Stimulated activated naive CD8-positive, alpha-beta T cell treated with anti-CD3 and anti-CD28 coated beads, Interleukin-15, Interleukin-2, amounts not matched to agents 100 ng/mL and 50 ng/mL, for 24 hours (primary cell): ENCODE results near the gene ELK3.

Experiments
- H3K27ac Mint-ChIP-seq: one replicate; pipeline ENCODE4 v1.8.0; 2021; ENCODE audit warnings: mild to moderate bottlenecking, mixed read lengths
- H3K27me3 Mint-ChIP-seq: one replicate; pipeline ENCODE4 v1.8.0; 2021; ENCODE audit warnings: mixed read lengths
- H3K36me3 Mint-ChIP-seq: one replicate; pipeline ENCODE4 v1.8.0; 2021; ENCODE audit warnings: low read depth, mixed read lengths
- H3K4me1 Mint-ChIP-seq: one replicate; pipeline ENCODE4 v1.8.0; 2021; ENCODE audit warnings: low read depth, mixed read lengths
- H3K4me3 Mint-ChIP-seq: one replicate; pipeline ENCODE4 v1.8.0; 2021; ENCODE audit warnings: mild to moderate bottlenecking, mixed read lengths
- H3K9me3 Mint-ChIP-seq: one replicate; pipeline ENCODE4 v1.8.0; 2021; ENCODE audit warnings: mixed read lengths

ELK3 gene

GRCh38 chr12:96197503-96198272 lies 3.5 kb downstream of the ELK3 start:
- H3K9me3 Mint-ChIP-seq: no peaks in the 10 kb centered on the region
- H3K4me1 Mint-ChIP-seq: peaks cover 66% of the 10 kb centered on the region
- no peaks in the 10 kb centered on the region for H3K27me3 Mint-ChIP-seq
- H3K4me3 Mint-ChIP-seq: peak overlapping the region; percentile 98
- H3K36me3 Mint-ChIP-seq: peaks cover 13% of the 10 kb centered on the region
- peak overlapping the region; percentile 86 for H3K27ac Mint-ChIP-seq

GRCh38 chr12:96198965-96199364 lies 4.8 kb downstream of the ELK3 start:
- H3K36me3 Mint-ChIP-seq: peaks cover 20% of the 10 kb centered on the region
- H3K4me3 Mint-ChIP-seq: peak overlapping the region; percentile 50
- no peaks in the 10 kb centered on the region for H3K9me3 Mint-ChIP-seq
- H3K4me1 Mint-ChIP-seq: peaks cover 61% of the 10 kb centered on the region
- peak overlapping the region; percentile 86 for H3K27ac Mint-ChIP-seq
- H3K27me3 Mint-ChIP-seq: no peaks in the 10 kb centered on the region

- Mint-ChIP-seq H3K27ac (peak overlapping the region; percentile 86), H3K36me3 (peaks cover 24% of the 10 kb centered on the region), H3K4me3 (peak overlapping the region; percentile 50), H3K4me1 (peaks cover 66% of the 10 kb centered on the region), H3K9me3 (no peaks in the 10 kb centered on the region), H3K27me3 (no peaks in the 10 kb centered on the region)
Observed at GRCh38 chr12:96199464-96199863, 5.3 kb downstream of the ELK3 start.

GRCh38 chr12:96201272-96202227 lies 7.4 kb downstream of the ELK3 start:
- Mint-ChIP-seq H3K4me1 (peaks cover 75% of the 10 kb centered on the region), H3K4me3 (no peak overlapping the region), H3K27ac (peak overlapping the region; percentile 12), H3K27me3 (no peaks in the 10 kb centered on the region), H3K36me3 (peaks cover 37% of the 10 kb centered on the region), H3K9me3 (no peaks in the 10 kb centered on the region)

GRCh38 chr12:96204381-96204780 lies 10.2 kb downstream of the ELK3 start:
- Mint-ChIP-seq H3K36me3 (peaks cover 37% of the 10 kb centered on the region), H3K4me1 (peaks cover 75% of the 10 kb centered on the region), H3K9me3 (no peaks in the 10 kb centered on the region), H3K4me3 (no peak overlapping the region), H3K27me3 (no peaks in the 10 kb centered on the region), H3K27ac (no peak overlapping the region)

GRCh38 chr12:96205908-96206307 lies 11.7 kb downstream of the ELK3 start:
- Mint-ChIP-seq H3K27ac (peak overlapping the region; percentile 42), H3K4me1 (peaks cover 82% of the 10 kb centered on the region), H3K27me3 (no peaks in the 10 kb centered on the region), H3K9me3 (no peaks in the 10 kb centered on the region), H3K4me3 (no peak overlapping the region), H3K36me3 (peaks cover 33% of the 10 kb centered on the region)

GRCh38 chr12:96206936-96207662 lies 12.9 kb downstream of the ELK3 start:
- H3K27me3 Mint-ChIP-seq: no peaks in the 10 kb centered on the region
- H3K9me3 Mint-ChIP-seq: no peaks in the 10 kb centered on the region
- H3K36me3 Mint-ChIP-seq: peaks cover 29% of the 10 kb centered on the region
- peaks cover 90% of the 10 kb centered on the region for H3K4me1 Mint-ChIP-seq
- H3K27ac Mint-ChIP-seq: peak overlapping the region; percentile 3
- no peak overlapping the region for H3K4me3 Mint-ChIP-seq

- Mint-ChIP-seq H3K4me3 (peak overlapping the region; percentile 33), H3K4me1 (peaks cover 98% of the 10 kb centered on the region), H3K9me3 (no peaks in the 10 kb centered on the region), H3K27me3 (no peaks in the 10 kb centered on the region), H3K27ac (peak overlapping the region; percentile 66), H3K36me3 (peaks cover 28% of the 10 kb centered on the region)
Observed at GRCh38 chr12:96208346-96208745, 14.2 kb downstream of the ELK3 start.

- Mint-ChIP-seq H3K27ac (peak overlapping the region; percentile 66), H3K4me1 (peaks cover 100% of the 10 kb centered on the region), H3K36me3 (peaks cover 29% of the 10 kb centered on the region), H3K27me3 (no peaks in the 10 kb centered on the region), H3K9me3 (no peaks in the 10 kb centered on the region), H3K4me3 (peak overlapping the region; percentile 39)
Observed at GRCh38 chr12:96208801-96209549, 14.8 kb downstream of the ELK3 start.

GRCh38 chr12:96210376-96211055 lies 16.3 kb downstream of the ELK3 start:
- H3K27me3 Mint-ChIP-seq: no peaks in the 10 kb centered on the region
- H3K4me3 Mint-ChIP-seq: peak overlapping the region; percentile 81
- peaks cover 100% of the 10 kb centered on the region for H3K4me1 Mint-ChIP-seq
- peaks cover 21% of the 10 kb centered on the region for H3K36me3 Mint-ChIP-seq
- H3K27ac Mint-ChIP-seq: peak overlapping the region; percentile 91
- H3K9me3 Mint-ChIP-seq: no peaks in the 10 kb centered on the region

GRCh38 chr12:96211988-96212387 lies 17.8 kb downstream of the ELK3 start:
- Mint-ChIP-seq H3K27ac (peak overlapping the region; percentile 89), H3K9me3 (no peaks in the 10 kb centered on the region), H3K27me3 (no peaks in the 10 kb centered on the region), H3K36me3 (peaks cover 22% of the 10 kb centered on the region), H3K4me3 (peak overlapping the region; percentile 70), H3K4me1 (peaks cover 91% of the 10 kb centered on the region)

- H3K27ac Mint-ChIP-seq: peak overlapping the region; percentile 89
- no peaks in the 10 kb centered on the region for H3K27me3 Mint-ChIP-seq
- peaks cover 83% of the 10 kb centered on the region for H3K4me1 Mint-ChIP-seq
- no peaks in the 10 kb centered on the region for H3K9me3 Mint-ChIP-seq
- peak overlapping the region; percentile 70 for H3K4me3 Mint-ChIP-seq
- peaks cover 23% of the 10 kb centered on the region for H3K36me3 Mint-ChIP-seq
Observed at GRCh38 chr12:96212456-96213375, 18.5 kb downstream of the ELK3 start.

- H3K27ac Mint-ChIP-seq: peak overlapping the region; percentile 45
- H3K9me3 Mint-ChIP-seq: no peaks in the 10 kb centered on the region
- peaks cover 74% of the 10 kb centered on the region for H3K4me1 Mint-ChIP-seq
- peaks cover 23% of the 10 kb centered on the region for H3K36me3 Mint-ChIP-seq
- H3K27me3 Mint-ChIP-seq: no peaks in the 10 kb centered on the region
- H3K4me3 Mint-ChIP-seq: no peak overlapping the region
Observed at GRCh38 chr12:96213869-96214268, 19.7 kb downstream of the ELK3 start.
